ENCODE measurements around the gene JCAD. TPM values are rescaled to one million over a fixed set of nuclear protein-coding genes. Genes with fewer than 3 reads are reported as not detected.

Gene JCAD
- total and polyA plus RNA-seq, 11 donors: 10.4 to 51.7 (median 21.8) TPM

GRCh38 chr10:29994811-29995210, 64.6 kb downstream of the JCAD start:
- H3K27me3 ChIP-seq: peaks cover 0 to 4% (median 0%) of the 10 kb centered on the region in 9 donors
- H3K4me3 ChIP-seq: no peak overlapping the region
- ATAC-seq (no peak), DNase-seq (no peak)
- no peaks in the 10 kb centered on the region for H3K9me3 ChIP-seq
- intact Hi-C loops (cut with DNase I): loop anchor here in 6 of 10 donors (5.0 to 10.0 kb wide), 5 partner anchors 192 to 600 kb away; no protein-coding TSS in a partner anchor
- H3K4me1 ChIP-seq: peaks cover 0 to 1% (median under 1%) of the 10 kb centered on the region in 12 donors
- 58 to 67% (median 64%) methylated on average over 4 of the region's 4 CpGs for WGBS, 4 donors
- H3K36me3 ChIP-seq: no peaks in the 10 kb centered on the region
- TF ChIP-seq CTCF (IDR thresholded peaks at IDR 0.05): no peak
- no peak for TF ChIP-seq POLR2A (IDR thresholded peaks at IDR 0.05)
- no peak overlapping the region for H3K27ac ChIP-seq

GRCh38 chr10:29993319-29993915, 66.0 kb downstream of the JCAD start:
- intact Hi-C loops (cut with DNase I): loop anchor here in 3 of 10 donors (10.0 kb wide), 3 partner anchors 361 to 601 kb away; no protein-coding TSS in a partner anchor
- 60 to 75% (median 70%) methylated on average over 12 to 18 of the region's 18 CpGs for WGBS, 4 donors

GRCh38 chr10:29992914-29993313, 66.5 kb downstream of the JCAD start:
- H3K4me3 ChIP-seq: no peak overlapping the region
- no peaks in the 10 kb centered on the region for H3K9me3 ChIP-seq
- H3K27ac ChIP-seq: peak overlapping the region in 1 of 12 donors; percentile 55
- no peaks in the 10 kb centered on the region for H3K4me1 ChIP-seq
- TF ChIP-seq POLR2A (IDR thresholded peaks at IDR 0.05) (no peak), CTCF (IDR thresholded peaks at IDR 0.05) (no peak)
- DNase-seq (no peak), ATAC-seq (no peak)
- peaks cover 0 to 4% (median 0%) of the 10 kb centered on the region in 9 donors for H3K27me3 ChIP-seq
- no peaks in the 10 kb centered on the region for H3K36me3 ChIP-seq
- intact Hi-C loops (cut with DNase I): loop anchor here in 3 of 10 donors (10.0 kb wide), 3 partner anchors 362 to 602 kb away; no protein-coding TSS in a partner anchor
- WGBS, 4 donors: 80 to 91% (median 85%) methylated on average over 3 to 4 of the region's 4 CpGs

More at GRCh38 chr10:29993319-29993915, 66.0 kb downstream of the JCAD start:
- Histone ChIP-seq H3K9me3 (no peaks in the 10 kb centered on the region), H3K4me1 (no peaks in the 10 kb centered on the region), H3K27me3 (peaks cover 0 to 4% (median 0%) of the 10 kb centered on the region in 9 donors), H3K36me3 (no peaks in the 10 kb centered on the region), H3K27ac (peak overlapping the region in 1 of 12 donors; percentile 55), H3K4me3 (no peak overlapping the region)
- ATAC-seq (no peak), DNase-seq (no peak)
- no peak for TF ChIP-seq POLR2A (IDR thresholded peaks at IDR 0.05)
- TF ChIP-seq CTCF (IDR thresholded peaks at IDR 0.05): no peak

- no peaks in the 10 kb centered on the region for H3K9me3 ChIP-seq
- no peaks in the 10 kb centered on the region for H3K36me3 ChIP-seq
- H3K27me3 ChIP-seq: peaks cover 0 to under 1% (median 0%) of the 10 kb centered on the region in 9 donors
- DNase-seq (no peak), ATAC-seq (no peak)
- whole genome bisulfite sequencing, 4 donors: 86 to 95% (median 90%) methylated on average over 3 of the region's 3 CpGs
- H3K27ac ChIP-seq: no peak overlapping the region
- TF ChIP-seq CTCF (IDR thresholded peaks at IDR 0.05) (no peak), POLR2A (IDR thresholded peaks at IDR 0.05) (no peak)
- H3K4me3 ChIP-seq: no peak overlapping the region
- H3K4me1 ChIP-seq: no peaks in the 10 kb centered on the region
- intact Hi-C loops (cut with DNase I): loop anchor here in 3 of 10 donors (10.0 kb wide), 3 partner anchors 363 to 603 kb away; no protein-coding TSS in a partner anchor
Measured at GRCh38 chr10:29991382-29991781, 68.0 kb downstream of the JCAD start.
